Calu3 (cell line): Measurements from ENCODE around the gene OMP. TPM values are rescaled to one million over a fixed set of nuclear protein-coding genes. Genes with fewer than 3 reads are reported as not detected.

ENCODE experiments used
- BruUV-seq: library from RNA; stranded (reverse); fragments of 400-500 nt; replicated peaks from 2 replicates; lab custom pipeline; 2021; lab: Mats Ljungman, UMichigan
- CTCF ChIA-PET: fragments of 300-600 bp; sonication (Branson Sonifier 250); formaldehyde crosslinking; loops from one replicate; lab custom pipeline; 2022; ENCODE audit warnings: antibody characterized with exemption; lab: Charles Lee
- DNase-seq: peaks from one replicate; pipeline ENCODE4 v3.0.0; 2022
- H3K27ac Mint-ChIP-seq: one replicate; pipeline ENCODE4 v1.8.0; 2022; ENCODE audit warnings: mixed read lengths; ENCODE audit not compliant: unreplicated experiment
- H3K27me3 Mint-ChIP-seq: one replicate; pipeline ENCODE4 v1.8.0; 2022; ENCODE audit warnings: mixed read lengths; ENCODE audit not compliant: unreplicated experiment
- H3K36me3 Mint-ChIP-seq: one replicate; pipeline ENCODE4 v1.8.0; 2022; ENCODE audit warnings: mild to moderate bottlenecking, moderate library complexity, mixed read lengths; ENCODE audit not compliant: insufficient read depth, unreplicated experiment
- H3K4me1 Mint-ChIP-seq: one replicate; pipeline ENCODE4 v1.8.0; 2022; ENCODE audit warnings: mild to moderate bottlenecking, low read depth, mixed read lengths; ENCODE audit not compliant: unreplicated experiment
- H3K4me3 Mint-ChIP-seq: one replicate; pipeline ENCODE4 v1.8.0; 2022; ENCODE audit warnings: mild to moderate bottlenecking, low read depth, moderate library complexity, mixed read lengths; ENCODE audit not compliant: unreplicated experiment
- H3K9me3 Mint-ChIP-seq: one replicate; pipeline ENCODE4 v1.8.0; 2022; ENCODE audit warnings: low read depth, mixed read lengths; ENCODE audit not compliant: unreplicated experiment
- intact Hi-C: fragments of 100-400 bp; cut with micrococcal nuclease; formaldehyde crosslinking; loops from one replicate; pipeline ENCODE4 v1.10.0; 2022; ENCODE audit not compliant: unreplicated experiment
- total RNA-seq: library from RNA; stranded (reverse); gene quantifications from 2 replicates; pipeline ENCODE4 v1.2.3, GENCODE V29; 2022
- TF ChIP-seq, protein P1 (sequence below): fragments of 200-600 bp; IDR thresholded peaks from one replicate; pipeline ENCODE4 v1.8.0; 2022; ENCODE audit warnings: antibody characterized with exemption; ENCODE audit not compliant: unreplicated experiment

OMP gene
- total RNA-seq, 1 experiment from 2014 or later: 1.1 TPM

DNA sequence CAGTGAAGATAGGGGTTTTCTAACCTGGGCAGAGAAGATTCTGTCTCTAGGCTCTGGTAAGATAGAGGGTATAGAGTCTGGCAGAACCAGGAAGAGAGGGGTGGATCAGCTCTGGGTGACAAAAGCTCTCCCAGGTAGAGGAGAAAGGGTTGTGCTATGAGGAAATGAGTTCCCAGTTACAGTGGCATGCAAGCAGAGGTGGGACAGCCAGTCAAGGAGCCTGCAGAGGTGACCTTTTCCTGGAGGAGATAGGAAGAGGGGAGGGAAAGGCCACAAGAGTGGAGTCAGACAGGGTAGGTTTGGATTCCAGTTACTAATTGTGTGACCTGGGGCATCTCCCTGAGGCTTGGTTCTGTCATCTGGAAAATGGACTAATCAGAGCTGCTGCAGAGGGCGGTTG, 39.2 kb upstream of the OMP start:
- BruUV-seq: no TSS peak
- peaks cover 54% of the 10 kb centered on the region for H3K4me1 Mint-ChIP-seq
- H3K36me3 Mint-ChIP-seq: peaks cover 28% of the 10 kb centered on the region
- intact Hi-C loops: loop anchor here (1.0 kb wide), 1 partner anchor 28 kb away; no protein-coding TSS in a partner anchor
- peaks cover 2% of the 10 kb centered on the region for H3K9me3 Mint-ChIP-seq
- TF ChIP-seq, protein P1, sequence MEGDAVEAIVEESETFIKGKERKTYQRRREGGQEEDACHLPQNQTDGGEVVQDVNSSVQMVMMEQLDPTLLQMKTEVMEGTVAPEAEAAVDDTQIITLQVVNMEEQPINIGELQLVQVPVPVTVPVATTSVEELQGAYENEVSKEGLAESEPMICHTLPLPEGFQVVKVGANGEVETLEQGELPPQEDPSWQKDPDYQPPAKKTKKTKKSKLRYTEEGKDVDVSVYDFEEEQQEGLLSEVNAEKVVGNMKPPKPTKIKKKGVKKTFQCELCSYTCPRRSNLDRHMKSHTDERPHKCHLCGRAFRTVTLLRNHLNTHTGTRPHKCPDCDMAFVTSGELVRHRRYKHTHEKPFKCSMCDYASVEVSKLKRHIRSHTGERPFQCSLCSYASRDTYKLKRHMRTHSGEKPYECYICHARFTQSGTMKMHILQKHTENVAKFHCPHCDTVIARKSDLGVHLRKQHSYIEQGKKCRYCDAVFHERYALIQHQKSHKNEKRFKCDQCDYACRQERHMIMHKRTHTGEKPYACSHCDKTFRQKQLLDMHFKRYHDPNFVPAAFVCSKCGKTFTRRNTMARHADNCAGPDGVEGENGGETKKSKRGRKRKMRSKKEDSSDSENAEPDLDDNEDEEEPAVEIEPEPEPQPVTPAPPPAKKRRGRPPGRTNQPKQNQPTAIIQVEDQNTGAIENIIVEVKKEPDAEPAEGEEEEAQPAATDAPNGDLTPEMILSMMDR: no peak
- CTCF ChIA-PET: interaction anchor here (0.6 to 3.0 kb wide), 7 partner anchors 10 to 143 kb away, joined by 3 to 71 read pairs (median 6); no protein-coding TSS in a partner anchor
- no peaks in the 10 kb centered on the region for H3K27me3 Mint-ChIP-seq
- peak overlapping the region; percentile 36 for H3K27ac Mint-ChIP-seq
- DNase-seq: no peak
- no peak overlapping the region for H3K4me3 Mint-ChIP-seq

DNA sequence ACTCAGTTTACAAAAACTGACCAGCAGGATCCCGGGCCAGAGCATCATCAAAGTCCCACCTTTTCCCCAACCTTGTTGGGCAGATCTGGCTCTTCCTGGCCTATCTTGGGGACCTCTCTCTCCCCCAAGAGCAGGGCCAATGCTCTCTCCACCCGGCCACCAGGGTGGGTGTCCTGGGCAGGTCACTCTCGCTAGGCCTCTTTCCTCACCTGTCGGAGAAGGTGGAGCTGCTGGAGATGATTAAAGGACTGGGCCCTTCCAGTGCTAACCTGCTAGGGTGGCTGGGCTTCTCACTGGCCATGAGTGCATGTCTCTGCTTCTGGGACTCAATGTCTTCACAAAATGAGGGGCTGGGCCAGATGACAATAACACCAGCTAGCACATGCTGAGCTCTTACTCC, 38.8 kb upstream of the OMP start:
- Mint-ChIP-seq H3K27ac (peak overlapping the region; percentile 36), H3K9me3 (peaks cover 2% of the 10 kb centered on the region), H3K36me3 (peaks cover 30% of the 10 kb centered on the region), H3K27me3 (no peaks in the 10 kb centered on the region), H3K4me1 (peaks cover 54% of the 10 kb centered on the region), H3K4me3 (no peak overlapping the region)
- BruUV-seq: no TSS peak
- CTCF ChIA-PET: interaction anchor here (0.6 to 3.0 kb wide), 5 partner anchors 9 to 143 kb away, joined by 3 to 71 read pairs (median 9); no protein-coding TSS in a partner anchor
- TF ChIP-seq, protein P1: no peak
- no peak for DNase-seq
- intact Hi-C loops: loop anchor here (1.0 kb wide), 1 partner anchor 27 kb away; no protein-coding TSS in a partner anchor

DNA sequence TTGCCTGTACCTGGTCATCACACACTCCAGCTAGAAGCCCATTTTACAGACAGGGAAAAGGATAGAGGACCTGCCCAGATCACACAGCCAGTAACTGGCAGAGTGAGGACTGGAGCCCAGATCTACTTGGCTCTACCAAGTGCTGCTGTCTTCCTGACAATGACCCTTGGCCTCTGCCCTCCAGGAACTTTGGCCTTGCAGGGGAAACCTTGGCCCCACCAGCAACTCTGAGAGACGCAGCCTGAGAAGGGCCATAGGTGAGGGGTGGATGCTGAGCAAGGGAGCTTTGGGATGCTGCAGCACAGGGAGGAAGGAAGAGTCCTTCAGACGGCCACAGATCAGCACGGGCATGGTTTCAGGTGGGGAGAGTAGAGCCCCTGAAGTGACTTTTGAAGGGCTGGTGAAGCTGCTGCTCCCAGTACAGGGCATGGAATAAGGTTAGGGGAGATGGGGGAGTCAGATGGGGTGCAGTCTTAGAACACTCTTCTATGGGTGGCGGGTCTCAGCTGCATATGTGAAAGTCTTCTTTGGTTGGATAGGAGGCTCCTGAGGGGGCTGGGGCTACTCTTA, 37.9 kb upstream of the OMP start:
- intact Hi-C loops: no loop called here
- CTCF ChIA-PET: interaction anchor here (2.1 to 2.4 kb wide), 2 partner anchors 22 to 26 kb away, joined by 6 to 8 read pairs; no protein-coding TSS in a partner anchor
- peaks cover 30% of the 10 kb centered on the region for H3K36me3 Mint-ChIP-seq

DNA sequence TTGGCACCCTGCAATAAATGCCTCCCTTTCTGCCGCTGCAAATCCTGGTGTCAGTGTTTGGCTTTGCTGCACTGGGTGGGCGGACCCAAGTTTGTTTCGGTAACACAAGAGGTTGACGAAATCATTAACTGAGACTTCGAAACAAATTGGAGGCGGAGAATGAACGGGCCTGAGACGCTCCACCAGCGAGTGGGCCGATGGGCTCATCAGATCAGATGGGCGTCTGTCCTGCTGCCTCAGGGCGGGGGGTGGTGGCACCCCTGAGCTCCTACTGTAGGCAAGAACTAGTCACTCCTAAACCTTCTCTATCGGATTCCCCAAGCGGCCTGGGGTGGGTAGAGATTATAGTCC, 36.8 kb upstream of the OMP start:
- TF ChIP-seq, protein P1: no peak
- peak overlapping the region; percentile 79 for H3K4me3 Mint-ChIP-seq
- H3K27ac Mint-ChIP-seq: peak overlapping the region; percentile 72
- intact Hi-C loops: no loop called here
- peaks cover 30% of the 10 kb centered on the region for H3K36me3 Mint-ChIP-seq
- peaks cover 54% of the 10 kb centered on the region for H3K4me1 Mint-ChIP-seq
- peaks cover 2% of the 10 kb centered on the region for H3K9me3 Mint-ChIP-seq
- BruUV-seq: no TSS peak
- CTCF ChIA-PET: interaction anchor here (2.1 to 2.4 kb wide), 2 partner anchors 21 to 25 kb away, joined by 6 to 8 read pairs; no protein-coding TSS in a partner anchor
- no peak for DNase-seq
- H3K27me3 Mint-ChIP-seq: no peaks in the 10 kb centered on the region

More for the DNA sequence above, 37.9 kb upstream of the OMP start:
- BruUV-seq: no TSS peak
- H3K9me3 Mint-ChIP-seq: peaks cover 2% of the 10 kb centered on the region
- peaks cover 54% of the 10 kb centered on the region for H3K4me1 Mint-ChIP-seq
- H3K27ac Mint-ChIP-seq: no peak overlapping the region
- H3K4me3 Mint-ChIP-seq: no peak overlapping the region
- H3K27me3 Mint-ChIP-seq: no peaks in the 10 kb centered on the region
- DNase-seq: no peak
- TF ChIP-seq, protein P1: no peak
